Large intestine (tissue), 3 donors: ENCODE data around the gene ZNF653. TPM values are rescaled to one million over a fixed set of nuclear protein-coding genes. Genes with fewer than 3 reads are reported as not detected.

Source experiments
- DNase-seq, 2 donors: peaks; one replicate each; pipeline versions ENCODE4 v3.0.0 to v3.0.0-alpha.2; 2013
- H3K27ac ChIP-seq: one replicate; pipeline ENCODE4 v1.5.1; 2013; ENCODE audit warnings: low read length
- H3K27me3 ChIP-seq: 2 replicates; pipeline ENCODE4 v1.6.1; 2013; ENCODE audit warnings: low read length; ENCODE audit not compliant: control insufficient read depth, insufficient read depth
- H3K36me3 ChIP-seq: 2 replicates; pipeline ENCODE4 v1.6.1; 2013; ENCODE audit warnings: low read length; ENCODE audit not compliant: control insufficient read depth, insufficient read depth
- H3K4me1 ChIP-seq: one replicate; pipeline ENCODE4 v1.6.1; 2013; ENCODE audit warnings: low read length; ENCODE audit not compliant: control insufficient read depth, insufficient read depth
- H3K4me3 ChIP-seq: one replicate; pipeline ENCODE4 v1.5.1; 2013; ENCODE audit warnings: low read length
- H3K9me3 ChIP-seq: one replicate; pipeline ENCODE4 v1.6.1; 2013; ENCODE audit warnings: mild to moderate bottlenecking, low read depth, low read length, moderate library complexity; ENCODE audit not compliant: control insufficient read depth
- WGBS: methylation state at CpG from one replicate; pipeline ENCODE4 v1.1.5; 2013; ENCODE audit warnings: low lambda C conversion rate; ENCODE audit not compliant: insufficient coverage; 5-methylcytosine and 5-hydroxymethylcytosine counted together
- polyA plus RNA-seq: library from polyadenylated mRNA; unstranded; fragments of 120-200 nt; gene quantifications from one replicate; pipeline ENCODE4 v1.2.1, GENCODE V29; 2013

The ZNF653 gene
- polyA plus RNA-seq, 1 donor: 8.7 TPM

DNA sequence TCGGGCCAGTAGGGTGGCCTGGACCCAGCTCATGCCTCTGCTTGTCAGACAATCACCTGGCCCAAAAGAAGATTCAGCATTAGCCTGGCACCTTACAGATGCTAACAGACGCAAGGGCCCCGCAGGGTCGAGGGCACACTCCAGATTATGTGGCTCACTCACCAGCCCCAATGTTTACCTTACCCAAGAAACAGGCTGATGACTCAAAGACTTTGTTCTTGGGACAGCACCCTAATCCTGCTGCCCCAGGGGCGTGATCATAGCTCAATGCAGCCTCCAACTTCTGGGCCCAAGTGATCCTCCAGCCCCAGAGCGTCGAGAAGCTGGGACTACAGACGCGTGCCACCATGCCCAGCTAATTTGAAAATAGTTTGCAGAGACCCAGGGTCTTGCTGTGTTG, 13.5 kb upstream of the ZNF653 start:
- no peak overlapping the region for H3K27ac ChIP-seq
- no peaks in the 10 kb centered on the region for H3K27me3 ChIP-seq
- peaks cover 29% of the 10 kb centered on the region for H3K36me3 ChIP-seq
- H3K4me3 ChIP-seq: no peak overlapping the region
- no CpG with 5 or more reads among the region's 9 CpGs for whole genome bisulfite sequencing
- no peaks in the 10 kb centered on the region for H3K4me1 ChIP-seq
- no peak for DNase-seq
- H3K9me3 ChIP-seq: no peaks in the 10 kb centered on the region

DNA sequence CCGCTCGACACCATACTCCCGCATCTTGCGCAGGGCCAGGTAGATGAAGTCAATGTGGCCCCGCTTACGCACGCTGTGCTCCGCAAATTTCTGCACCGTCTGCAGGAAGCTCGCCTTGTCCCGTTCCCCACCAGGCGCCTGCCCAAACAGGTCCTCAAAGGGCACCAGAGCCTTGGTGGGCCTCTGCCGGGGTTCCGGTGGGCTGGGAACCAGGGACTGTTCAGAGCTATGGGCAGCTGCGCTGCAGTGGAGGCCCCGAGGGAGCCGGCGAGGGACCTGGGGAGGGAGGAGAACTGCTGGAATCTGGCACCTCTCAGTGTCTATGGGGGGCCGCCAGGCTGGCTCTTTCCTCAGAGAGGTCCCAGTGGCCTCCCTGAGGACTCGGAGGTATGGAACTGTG, 8.3 kb upstream of the ZNF653 start:
- peaks cover 49% of the 10 kb centered on the region for H3K36me3 ChIP-seq
- no peaks in the 10 kb centered on the region for H3K4me1 ChIP-seq

DNA sequence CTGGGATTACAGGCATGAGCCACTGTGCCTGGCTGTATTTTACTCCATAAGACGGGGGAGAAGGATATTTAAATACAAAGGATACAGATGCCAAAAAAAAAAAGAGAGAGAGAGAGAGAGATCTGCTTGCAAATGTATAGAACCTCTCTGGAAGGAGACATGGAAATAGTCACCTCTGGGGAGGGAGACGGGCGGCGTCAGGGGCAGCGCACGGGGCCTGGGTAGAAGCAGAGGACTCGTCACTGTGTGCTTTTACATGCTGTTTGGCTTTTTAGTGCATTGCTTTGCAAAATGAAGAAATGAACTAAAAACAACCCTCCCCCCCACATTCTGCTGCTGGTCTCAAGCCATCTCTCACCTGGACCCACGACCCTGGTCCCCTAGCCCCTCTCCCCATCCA, 4.8 kb upstream of the ZNF653 start:
- no peak for DNase-seq
- WGBS: no CpG with 5 or more reads among the region's 8 CpGs
- no peaks in the 10 kb centered on the region for H3K27me3 ChIP-seq
- H3K9me3 ChIP-seq: no peaks in the 10 kb centered on the region
- peaks cover 38% of the 10 kb centered on the region for H3K36me3 ChIP-seq
- H3K4me1 ChIP-seq: peaks cover 4% of the 10 kb centered on the region
- no peak overlapping the region for H3K4me3 ChIP-seq
- H3K27ac ChIP-seq: no peak overlapping the region

More for the DNA sequence above, 8.3 kb upstream of the ZNF653 start:
- DNase-seq: no peak
- H3K4me3 ChIP-seq: no peak overlapping the region
- H3K27me3 ChIP-seq: no peaks in the 10 kb centered on the region
- no peaks in the 10 kb centered on the region for H3K9me3 ChIP-seq
- H3K27ac ChIP-seq: no peak overlapping the region
- no CpG with 5 or more reads among the region's 20 CpGs for WGBS

DNA sequence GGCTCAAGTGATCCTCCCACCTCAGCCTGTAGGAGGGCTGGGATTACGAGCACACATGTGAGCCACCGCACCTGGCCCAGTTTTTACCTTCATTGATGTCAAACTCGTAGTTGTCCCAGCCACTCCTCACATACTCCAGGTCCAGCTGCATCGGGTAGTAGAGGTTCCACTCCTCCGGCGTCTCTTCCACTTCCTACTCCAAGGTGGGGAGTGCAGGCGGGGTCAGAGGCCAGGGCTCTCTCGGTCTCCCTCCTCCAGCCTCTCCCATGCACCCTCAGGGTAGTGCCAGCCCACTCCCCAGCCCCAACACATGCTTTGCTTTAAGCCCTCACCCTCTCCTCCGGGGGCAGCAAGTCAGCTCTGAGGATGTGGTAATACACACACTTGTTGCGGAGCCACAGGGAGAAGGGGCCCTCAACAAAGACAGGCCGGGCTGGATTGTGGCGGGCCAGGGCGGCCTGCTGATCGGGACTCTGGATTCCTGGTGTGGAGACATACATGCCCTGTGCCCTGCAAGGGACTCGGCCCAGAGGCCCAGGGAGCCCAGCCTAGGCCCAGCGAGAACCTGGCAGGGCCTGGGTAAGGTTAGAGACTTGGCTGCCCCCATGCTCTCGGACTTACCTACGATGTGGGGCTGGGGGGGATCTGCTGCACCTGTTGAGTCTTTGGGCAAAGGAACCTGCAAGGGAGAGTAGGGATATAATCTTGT, 1.9 kb upstream of the ZNF653 start:
- Histone ChIP-seq H3K27me3 (no peaks in the 10 kb centered on the region), H3K36me3 (peaks cover 24% of the 10 kb centered on the region), H3K4me1 (peaks cover 4% of the 10 kb centered on the region), H3K9me3 (no peaks in the 10 kb centered on the region), H3K4me3 (no peak overlapping the region), H3K27ac (no peak overlapping the region)
- WGBS: no CpG with 5 or more reads among the region's 18 CpGs
- no peak for DNase-seq

DNA sequence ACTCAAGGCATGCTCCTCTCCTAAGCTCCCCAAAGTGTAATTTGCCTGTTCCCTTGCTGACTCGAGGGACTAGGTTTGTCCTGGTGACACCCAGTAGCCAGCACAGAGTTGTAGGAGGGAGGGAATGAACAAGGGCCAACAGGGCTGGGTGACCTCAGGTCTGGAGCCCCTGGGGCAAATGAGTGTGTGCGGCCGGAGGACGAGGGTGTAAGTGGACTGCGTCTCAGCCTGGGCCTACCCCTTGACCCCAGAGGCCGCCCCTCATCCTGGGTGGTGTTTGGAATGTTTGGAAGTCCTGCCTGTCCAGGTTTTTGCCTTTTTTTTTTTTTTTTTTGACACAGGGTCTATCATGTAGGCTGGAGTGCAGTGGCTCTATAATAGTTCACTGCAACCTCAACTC, 1.3 kb upstream of the ZNF653 start:
- no peak overlapping the region for H3K27ac ChIP-seq
- H3K4me1 ChIP-seq: peaks cover 4% of the 10 kb centered on the region
- no peaks in the 10 kb centered on the region for H3K9me3 ChIP-seq
- DNase-seq: no peak
- H3K27me3 ChIP-seq: no peaks in the 10 kb centered on the region
- no CpG with 5 or more reads among the region's 6 CpGs for WGBS
- H3K4me3 ChIP-seq: no peak overlapping the region
- peaks cover 19% of the 10 kb centered on the region for H3K36me3 ChIP-seq

DNA sequence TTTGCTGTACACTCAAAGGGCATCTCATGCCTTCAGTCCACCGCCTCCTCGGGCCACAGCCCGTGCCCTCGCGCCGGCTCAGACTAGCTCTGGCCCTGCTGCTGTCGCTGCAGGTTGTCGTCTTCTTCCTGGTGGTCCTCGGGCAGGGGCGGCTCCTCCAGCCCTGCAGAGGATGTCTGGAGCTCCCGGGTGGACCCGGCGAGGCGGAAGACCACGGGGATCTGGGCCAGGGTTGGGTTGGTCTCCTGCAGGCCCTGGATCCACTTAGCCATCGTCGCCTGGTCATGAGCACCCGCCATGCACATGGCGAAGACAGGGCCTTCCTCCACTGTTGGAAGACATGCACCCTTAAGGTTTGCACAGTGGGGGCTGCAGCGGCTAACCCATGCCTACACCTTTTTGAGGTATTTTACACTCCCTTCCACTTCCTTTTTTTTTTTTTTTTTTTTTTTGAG, 489 bp upstream of the ZNF653 start:
- Histone ChIP-seq H3K36me3 (peaks cover 14% of the 10 kb centered on the region), H3K4me1 (peaks cover 4% of the 10 kb centered on the region), H3K4me3 (peak overlapping the region; percentile 43), H3K27me3 (no peaks in the 10 kb centered on the region), H3K27ac (peak overlapping the region; percentile 71), H3K9me3 (no peaks in the 10 kb centered on the region)
- DNase-seq: peak in 1 of 2 donors; percentile 29
- WGBS: no CpG with 5 or more reads among the region's 20 CpGs

DNA sequence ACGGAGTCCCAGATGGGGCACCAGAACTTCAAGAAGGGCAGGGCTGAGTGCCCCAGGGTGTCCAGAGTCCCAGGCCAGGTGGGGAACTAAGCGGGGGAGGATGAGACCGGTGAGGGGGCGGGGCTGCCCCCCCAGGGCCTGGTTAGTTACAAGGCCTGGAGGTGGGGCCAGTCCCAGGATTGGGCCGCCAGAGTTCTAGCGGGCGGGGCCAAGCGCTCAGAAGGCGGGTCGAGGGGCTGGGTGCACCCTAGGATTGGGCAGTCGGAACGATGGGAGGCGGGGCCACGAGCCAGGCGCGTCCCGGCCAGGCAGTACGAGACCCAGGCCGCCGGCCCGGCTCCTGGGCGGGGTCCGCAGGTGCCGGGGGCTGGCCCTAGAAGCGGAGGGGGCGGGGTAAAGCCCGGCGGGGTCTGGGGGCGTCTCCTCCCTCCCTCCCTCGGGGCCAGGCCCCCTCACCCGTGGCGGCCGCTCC, 571 bp downstream of the ZNF653 start:
- H3K4me1 ChIP-seq: peaks cover 4% of the 10 kb centered on the region
- H3K27me3 ChIP-seq: no peaks in the 10 kb centered on the region
- H3K27ac ChIP-seq: peak overlapping the region; percentile 71
- H3K9me3 ChIP-seq: no peaks in the 10 kb centered on the region
- peaks cover 9% of the 10 kb centered on the region for H3K36me3 ChIP-seq
- peak; percentile 95 to 97 for DNase-seq
- H3K4me3 ChIP-seq: peak overlapping the region; percentile 43
- no CpG with 5 or more reads among the region's 33 CpGs for WGBS

DNA sequence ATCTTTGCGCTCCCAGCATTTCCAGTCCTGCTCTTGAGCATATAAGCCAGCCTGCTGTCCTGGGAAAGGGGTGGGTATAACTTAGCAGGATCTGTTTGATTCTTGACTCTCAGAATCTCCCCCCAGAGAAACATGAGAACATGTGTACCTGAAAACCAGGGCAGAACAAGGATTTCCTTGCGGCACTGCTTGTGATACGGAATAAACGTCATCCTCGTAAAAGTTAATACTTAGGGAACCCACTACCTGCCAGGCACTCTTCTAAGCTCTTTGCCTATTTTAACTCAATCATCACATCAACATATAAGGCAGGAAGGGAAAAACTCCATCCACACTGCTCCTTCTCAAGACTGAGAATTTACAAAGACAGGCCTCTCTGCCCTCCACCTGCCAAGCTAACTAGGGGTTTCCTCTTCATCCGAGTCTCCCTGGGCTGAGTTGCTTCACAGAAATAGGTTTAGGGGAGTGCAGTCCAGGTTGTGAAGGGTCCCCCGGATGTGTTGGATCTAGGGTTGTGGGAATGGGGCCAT, 1.1 kb downstream of the ZNF653 start:
- no peaks in the 10 kb centered on the region for H3K27me3 ChIP-seq
- DNase-seq: no peak
- H3K4me1 ChIP-seq: peaks cover 4% of the 10 kb centered on the region
- H3K27ac ChIP-seq: peak overlapping the region; percentile 53
- no peaks in the 10 kb centered on the region for H3K9me3 ChIP-seq
- H3K36me3 ChIP-seq: peaks cover 8% of the 10 kb centered on the region
- H3K4me3 ChIP-seq: peak overlapping the region; percentile 43
- WGBS: no CpG with 5 or more reads among the region's 7 CpGs

DNA sequence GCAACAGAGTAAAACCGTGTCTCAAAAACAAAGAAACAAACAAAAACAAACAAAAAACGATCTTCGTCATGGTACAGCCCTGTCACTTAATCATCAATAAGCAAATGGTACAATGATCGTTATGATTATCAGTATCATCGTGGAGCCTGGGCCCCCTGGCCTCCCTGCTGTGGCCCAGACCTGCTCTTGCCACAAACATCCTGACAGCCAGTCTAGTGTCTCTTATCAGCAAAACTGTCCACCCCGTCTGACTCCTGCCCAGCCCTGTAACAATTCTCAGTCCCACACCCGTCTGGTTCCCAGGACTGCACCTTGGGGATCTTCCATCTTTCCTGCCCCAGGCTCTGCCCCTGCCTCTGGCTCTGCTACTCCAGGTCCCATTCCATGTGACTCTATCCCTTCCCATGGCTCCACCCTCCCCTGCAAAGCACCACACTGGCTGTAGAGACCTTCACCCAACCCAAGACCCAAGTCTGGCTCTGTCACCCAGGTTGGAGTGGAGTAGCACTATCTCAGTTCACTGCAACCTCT, 5.7 kb downstream of the ZNF653 start:
- DNase-seq: no peak
- H3K4me1 ChIP-seq: no peaks in the 10 kb centered on the region
- no peak overlapping the region for H3K27ac ChIP-seq
- whole genome bisulfite sequencing: no CpG with 5 or more reads among the region's 7 CpGs
- H3K9me3 ChIP-seq: no peaks in the 10 kb centered on the region
- no peaks in the 10 kb centered on the region for H3K27me3 ChIP-seq
- peaks cover 24% of the 10 kb centered on the region for H3K36me3 ChIP-seq
- H3K4me3 ChIP-seq: no peak overlapping the region

DNA sequence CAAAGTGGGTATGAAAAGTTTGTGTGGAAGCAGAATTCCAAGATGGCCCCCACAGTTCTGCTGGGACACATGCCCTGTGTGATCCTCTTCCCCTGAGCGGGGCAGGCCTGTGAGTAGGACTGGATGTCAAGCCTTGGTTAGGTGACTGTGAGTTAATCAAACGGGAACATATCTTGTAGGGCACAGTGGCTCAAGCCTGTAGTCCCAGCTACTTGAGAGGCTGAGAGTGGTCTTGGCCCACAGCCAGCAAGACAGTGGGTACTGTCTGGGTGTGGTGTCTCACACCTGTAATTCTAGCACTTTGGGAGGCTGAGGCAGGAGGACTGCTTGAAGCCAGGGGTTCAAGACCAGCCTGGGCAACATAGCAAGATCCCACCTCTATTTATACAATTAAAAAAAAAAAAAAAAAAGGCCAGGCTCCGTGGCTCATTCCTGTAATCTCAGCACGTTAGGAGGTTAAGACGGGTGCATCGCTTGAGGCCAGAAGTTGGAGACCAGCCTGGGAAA, 6.4 kb downstream of the ZNF653 start:
- WGBS: no CpG with 5 or more reads among the region's 6 CpGs
- DNase-seq: no peak
- H3K4me1 ChIP-seq: no peaks in the 10 kb centered on the region
- H3K9me3 ChIP-seq: no peaks in the 10 kb centered on the region
- peaks cover 29% of the 10 kb centered on the region for H3K36me3 ChIP-seq
- no peaks in the 10 kb centered on the region for H3K27me3 ChIP-seq
- no peak overlapping the region for H3K27ac ChIP-seq
- no peak overlapping the region for H3K4me3 ChIP-seq
